G401.6 (cell line): ENCODE results near the gene SNTB2.
A peak's percentile ranks its signal among the peaks of the same experiment; 100 is the strongest.

Experiments
- FAIRE-seq: peaks from 2 replicates; lab custom pipeline; 2012; peaks lifted over from hg19 to GRCh38; lab: Jason Lieb, UNC

SNTB2 gene

DNA sequence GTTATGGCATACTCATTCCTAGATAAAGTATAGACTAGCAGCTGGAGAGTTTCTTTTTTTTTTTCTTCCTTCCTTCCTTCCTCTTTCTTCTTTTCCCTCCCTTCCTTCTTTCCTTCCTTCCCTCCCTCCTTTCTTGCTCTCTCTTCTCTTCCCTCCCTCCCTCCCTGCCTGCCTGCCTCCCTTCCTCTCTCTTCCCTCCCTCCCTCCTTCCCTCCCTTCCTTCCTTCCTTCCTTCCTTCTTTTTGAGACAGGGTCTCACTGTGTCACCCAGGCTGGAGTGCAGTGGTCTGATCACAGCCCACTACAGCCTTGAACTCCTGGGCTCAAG lies 7.0 kb upstream of the SNTB2 start:
- no peak for FAIRE-seq

DNA sequence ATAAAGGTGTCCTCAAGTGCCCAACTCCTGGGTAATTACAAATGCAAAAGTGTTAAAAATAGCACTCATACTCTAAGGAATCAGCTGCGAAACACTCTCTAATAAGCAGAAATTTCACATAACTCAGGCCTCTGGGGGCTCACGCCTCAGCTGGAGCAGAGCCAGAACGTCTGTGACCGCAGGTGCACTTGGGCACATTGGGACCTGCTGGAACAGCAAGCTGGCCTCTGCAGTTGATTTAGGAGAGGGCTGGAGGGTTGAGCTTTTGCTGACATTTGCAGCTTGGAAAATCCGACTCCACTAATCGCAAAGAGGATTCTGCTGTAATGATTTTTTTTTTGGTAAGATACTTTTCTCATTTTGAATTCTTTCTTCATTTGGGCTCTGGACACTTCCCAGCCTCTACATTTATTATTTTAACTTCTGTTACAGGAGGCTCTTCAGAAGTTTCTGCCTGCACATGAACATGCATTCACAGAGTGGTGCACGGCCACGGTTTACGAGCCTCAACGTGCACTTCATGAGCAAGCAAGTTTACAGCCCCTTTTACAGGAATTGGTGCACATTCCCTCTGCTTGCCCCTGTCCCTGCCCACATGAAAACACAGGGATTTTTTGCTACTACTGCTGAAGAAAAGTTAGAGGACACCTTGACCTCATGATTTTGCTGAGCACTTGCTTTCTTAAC lies 4.1 kb upstream of the SNTB2 start:
- FAIRE-seq = no peak

DNA sequence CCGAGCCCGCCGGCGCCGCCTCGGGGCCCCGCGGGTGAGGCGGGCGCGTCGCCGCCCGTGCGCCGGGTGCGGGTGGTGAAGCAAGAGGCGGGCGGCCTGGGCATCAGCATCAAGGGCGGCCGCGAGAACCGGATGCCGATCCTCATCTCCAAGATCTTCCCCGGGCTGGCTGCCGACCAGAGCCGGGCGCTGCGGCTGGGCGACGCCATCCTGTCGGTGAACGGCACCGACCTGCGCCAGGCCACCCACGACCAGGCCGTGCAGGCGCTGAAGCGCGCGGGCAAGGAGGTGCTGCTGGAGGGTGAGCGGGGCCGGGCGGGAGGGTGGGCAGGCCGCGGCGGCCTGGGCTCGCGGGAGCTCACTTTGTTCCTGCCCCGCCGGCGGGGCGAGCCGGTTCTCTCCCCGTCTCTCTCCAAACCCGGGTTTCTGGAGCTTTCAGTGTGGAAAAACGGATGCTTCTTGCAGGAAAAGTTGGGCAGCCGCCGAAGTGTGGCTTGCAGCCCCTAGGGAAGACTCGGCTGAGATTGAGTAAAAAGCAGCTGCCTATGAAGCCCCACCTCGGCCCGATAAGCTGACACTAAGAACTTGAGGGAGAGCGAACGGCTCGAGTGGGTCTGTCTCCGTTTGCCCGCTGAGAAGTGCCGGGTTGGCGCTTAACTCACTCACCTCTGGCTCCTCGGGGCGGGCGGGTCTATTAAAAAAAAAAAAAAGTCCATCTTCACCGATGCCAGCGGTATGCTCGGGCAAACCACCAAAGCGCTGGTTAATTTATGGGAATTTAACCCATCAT lies 677 bp downstream of the SNTB2 start:
- no peak for FAIRE-seq

DNA sequence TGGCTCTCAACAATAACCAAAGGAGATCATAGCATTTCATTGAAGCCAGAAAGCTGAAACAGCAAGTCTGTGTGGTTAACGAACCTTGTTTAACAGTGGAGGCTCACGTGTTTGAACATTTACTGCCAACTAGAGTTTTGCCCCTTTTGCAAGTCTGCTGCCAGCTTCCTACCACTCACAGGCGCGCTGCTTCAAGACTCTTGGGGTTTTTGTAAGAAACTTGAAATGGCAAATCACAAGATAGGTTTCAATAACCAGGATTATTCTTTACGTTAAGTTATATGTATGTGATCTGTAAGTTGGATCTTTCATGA lies 1.2 kb downstream of the SNTB2 start:
- FAIRE-seq = no peak

DNA sequence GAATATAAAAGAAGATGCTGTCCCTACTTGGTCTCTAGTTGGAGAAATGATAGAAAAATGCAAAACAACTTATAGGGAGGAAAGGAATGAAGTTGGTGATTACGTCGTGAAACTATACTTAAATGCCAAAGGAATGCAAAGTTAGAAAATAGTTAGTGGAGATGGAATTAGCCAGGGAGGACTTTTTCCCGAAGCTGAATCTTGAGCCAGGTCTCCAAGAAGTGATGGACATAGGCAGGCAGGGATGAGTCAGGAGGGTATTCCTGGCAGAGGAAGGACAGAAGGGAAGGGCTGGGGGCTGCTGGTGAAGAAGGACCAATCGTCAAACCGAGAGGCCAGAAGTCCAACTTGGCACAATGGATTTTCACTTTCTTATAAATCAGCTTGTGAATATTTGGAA lies 1.8 kb downstream of the SNTB2 start:
- FAIRE-seq = no peak

DNA sequence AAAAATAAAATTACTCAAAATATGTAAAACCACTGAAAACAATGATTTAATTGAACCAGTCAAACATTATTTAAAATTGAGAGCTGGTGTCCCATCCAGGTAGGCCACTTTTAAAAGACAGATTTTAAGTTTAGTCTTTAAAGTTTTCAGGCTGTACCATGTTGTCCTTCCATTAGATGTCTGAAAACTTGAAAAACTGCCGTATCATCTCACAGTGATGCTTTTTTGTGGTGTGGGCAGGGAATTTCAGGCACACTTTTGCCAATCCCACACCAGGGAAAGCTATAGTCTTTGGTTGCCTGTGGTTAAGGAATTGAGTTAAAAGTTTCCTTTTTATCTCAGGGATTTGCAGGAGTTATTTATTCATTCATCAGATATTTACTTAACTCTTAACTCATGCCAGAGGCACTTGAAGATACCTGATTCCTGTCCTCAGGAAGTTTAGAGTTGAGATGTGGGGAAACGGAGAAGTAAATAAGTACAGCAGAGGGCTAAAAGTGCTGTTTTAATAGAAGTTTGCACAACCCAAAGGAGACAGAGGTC lies 3.2 kb downstream of the SNTB2 start:
- no peak for FAIRE-seq

DNA sequence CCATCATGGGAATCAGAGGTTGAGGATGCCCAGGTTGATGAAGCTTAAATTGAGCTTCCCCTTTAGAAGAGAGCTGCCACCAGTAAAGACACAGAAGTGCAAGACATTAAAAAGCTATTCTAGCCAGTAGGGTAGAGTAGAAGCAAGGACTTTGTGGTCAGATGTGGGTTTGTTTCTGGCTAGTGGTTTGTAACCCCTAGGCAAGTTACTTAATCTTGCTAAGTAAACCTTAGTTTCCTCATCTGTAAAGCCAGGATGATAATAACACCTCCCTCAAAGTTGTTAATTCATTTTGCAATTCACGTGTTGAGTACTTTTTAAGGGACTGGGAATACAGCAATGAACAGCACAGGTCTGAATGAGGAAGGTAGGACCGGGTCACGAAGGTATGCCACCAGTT lies 3.6 kb downstream of the SNTB2 start:
- FAIRE-seq = no peak

DNA sequence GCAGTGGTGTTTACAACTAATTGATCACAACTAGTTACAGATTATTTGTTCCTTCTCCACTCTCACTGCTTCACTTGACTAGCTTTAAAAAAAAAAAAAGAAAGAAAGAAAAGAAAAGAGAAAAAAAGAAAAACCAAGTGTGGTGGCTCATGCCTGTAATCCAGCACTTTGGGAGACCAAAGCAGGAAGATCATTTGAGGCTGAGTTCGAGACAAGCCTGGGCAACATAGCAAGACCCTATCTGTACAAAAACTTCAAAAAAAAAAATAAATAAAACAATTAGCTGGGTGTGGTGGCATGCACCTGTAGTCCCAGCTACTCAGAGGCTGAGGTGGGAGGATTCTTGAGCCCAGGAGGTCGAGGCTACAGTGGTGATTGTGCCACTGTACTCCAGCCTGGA lies 4.2 kb downstream of the SNTB2 start:
- no peak for FAIRE-seq

DNA sequence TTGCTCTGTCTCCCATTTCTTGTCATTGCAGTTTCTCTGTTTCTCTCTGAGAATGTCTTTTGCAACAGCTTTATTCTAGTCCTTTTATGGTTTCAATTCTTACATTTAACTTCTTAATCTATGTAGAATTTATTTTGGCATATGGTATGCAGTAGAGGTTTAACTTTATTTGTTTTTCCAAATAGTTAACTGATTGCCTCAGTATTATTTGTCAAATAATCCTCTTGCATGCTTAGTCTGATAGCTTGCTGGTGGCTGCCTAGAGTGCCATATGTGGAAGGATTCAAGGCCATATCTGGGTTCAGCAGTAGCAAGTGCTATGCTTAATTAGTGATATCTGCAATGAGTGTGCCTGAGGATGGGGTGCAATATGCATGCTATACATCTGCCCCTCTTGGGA lies 6.9 kb downstream of the SNTB2 start:
- FAIRE-seq = no peak

DNA sequence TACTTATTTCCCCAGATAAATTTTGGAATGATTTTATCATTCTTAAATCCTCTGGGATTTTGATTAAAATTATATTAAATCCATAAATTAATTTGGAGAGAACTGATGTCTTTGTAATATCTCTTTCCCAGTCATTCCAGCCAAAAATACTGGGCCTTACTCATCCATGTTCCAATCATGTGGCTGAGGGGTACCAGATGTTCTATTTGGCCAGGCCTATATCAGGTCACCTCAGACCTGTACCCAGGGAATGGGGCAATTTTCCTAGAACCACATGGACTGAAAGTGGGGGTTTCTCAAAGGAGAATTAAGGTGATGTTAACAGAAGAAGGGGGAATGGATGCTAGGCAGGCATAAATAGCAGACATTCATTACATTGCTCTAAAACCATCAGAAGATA lies 7.5 kb downstream of the SNTB2 start:
- no peak for FAIRE-seq

DNA sequence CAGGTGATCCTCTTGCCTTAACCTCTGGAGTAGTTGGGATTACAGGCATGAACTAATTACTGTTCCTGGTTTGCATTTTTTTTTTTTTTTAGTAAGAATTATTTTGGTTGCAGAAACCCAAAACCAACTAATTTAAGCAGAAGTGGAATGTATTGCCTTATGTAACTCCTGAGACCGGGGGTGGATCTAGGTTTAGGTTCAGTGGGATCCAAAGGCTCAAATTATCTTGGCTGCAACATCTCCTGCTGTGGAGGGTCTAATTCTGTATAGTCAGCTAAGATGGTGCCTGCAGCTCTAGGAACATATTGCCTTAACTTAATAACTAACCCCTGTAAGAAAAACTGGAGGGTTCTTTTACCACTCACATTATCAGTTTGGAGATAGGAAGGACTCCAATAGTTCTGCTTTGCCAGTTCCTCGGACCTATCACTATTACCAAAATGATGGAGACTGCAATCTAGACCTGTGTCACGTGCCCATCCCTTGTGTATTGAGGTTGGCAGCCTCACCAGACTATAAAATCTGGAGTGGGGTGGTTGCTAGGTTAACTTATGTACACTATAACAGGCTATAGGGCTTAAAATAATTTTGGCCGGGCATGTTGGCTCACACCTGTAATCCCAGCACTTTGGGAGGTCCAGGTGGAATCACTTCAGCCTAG lies 8.5 kb downstream of the SNTB2 start:
- FAIRE-seq = no peak

DNA sequence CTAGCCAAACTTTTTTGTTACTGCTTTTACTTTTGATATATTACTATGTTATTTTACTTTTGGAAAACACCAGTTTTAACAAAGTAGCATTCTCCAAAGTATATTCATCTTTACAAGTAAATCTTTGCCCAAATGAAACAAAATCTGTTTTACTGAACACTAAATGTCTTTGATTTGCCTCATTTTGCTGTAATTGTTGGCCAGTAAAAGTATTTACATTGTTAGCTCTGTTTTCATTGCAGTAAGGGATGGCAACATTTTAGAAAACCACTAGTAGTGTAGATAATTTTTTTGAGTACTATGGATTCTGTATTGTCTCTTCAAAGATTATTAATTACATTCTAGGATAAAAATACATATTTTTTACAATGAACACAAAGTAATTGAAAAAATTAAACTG lies 10.6 kb downstream of the SNTB2 start:
- FAIRE-seq = no peak

DNA sequence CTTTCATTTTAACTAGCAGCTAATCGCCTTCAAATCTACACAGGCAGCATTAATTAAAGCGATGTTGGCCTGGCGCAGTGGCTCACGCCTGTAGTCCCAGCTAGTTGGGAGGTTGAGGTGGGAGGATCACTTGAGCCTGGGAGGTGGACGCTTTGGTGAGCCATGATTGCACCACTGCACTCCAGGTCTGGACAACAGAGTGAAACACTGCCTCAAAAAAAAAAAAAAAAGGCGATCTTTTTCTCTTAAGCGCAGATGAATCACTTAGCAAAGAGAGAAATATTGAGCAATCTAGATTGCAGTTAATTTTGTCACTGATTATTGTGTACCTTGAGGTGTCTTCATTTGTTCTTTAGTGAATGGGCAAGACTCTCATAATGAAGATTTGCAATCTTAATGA lies 12.4 kb downstream of the SNTB2 start:
- no peak for FAIRE-seq

DNA sequence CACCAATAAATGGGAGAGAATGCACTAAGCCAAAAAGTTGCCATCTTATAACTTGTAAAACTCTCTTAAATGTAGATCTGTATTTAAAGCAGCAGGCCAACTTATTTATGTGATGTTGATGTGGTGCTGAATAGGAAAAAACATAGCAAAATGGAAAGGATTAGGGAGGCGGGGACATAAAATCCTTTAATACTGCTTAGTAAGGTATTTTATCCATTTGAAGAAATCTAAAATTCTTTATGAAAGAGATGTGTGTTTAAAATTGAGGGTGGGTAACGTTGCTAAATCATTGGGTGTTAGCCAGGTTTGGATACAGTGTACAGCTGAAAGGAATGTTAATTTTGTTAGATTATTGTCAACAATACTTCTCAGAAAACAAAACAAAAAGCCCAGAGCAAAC lies 14.3 kb downstream of the SNTB2 start:
- no peak for FAIRE-seq

DNA sequence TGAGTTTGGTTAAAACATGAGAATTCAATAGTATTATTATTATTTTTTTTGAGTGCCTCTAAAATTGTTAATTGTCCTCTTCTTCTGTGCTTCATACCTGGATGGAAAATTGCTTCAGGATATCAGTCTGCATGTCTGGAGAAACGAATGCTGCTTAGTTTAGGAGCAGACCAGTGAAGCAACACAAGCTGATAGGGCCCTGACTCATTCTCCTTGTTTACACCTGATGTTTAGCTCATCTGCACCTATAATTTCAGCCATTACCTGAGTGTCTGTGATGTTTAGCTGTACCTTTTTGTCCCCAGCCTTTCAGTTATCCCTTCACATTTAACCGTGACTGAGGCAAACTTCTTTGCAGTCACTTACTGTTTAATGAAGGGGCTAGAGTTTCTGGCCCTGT lies 14.8 kb downstream of the SNTB2 start:
- FAIRE-seq = peak; percentile 27

DNA sequence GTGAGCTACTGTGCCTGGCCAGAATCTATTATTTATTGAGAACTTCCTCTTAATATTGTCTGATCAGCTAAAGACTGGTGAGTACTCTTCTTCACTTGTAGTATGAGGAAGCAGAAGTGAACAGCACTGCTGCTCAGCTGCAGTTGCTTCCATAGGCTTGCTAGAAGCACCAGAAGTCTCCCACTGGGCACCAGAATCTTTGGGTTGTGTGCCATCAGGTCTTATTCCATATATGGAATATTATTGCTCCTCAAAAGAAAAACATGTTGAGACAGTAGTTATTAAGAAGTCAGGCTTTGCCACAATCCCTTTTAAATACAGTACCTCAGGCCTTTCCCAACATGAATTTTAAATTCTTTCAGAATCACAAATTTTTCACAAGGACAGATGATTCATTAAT lies 17.2 kb downstream of the SNTB2 start:
- FAIRE-seq = no peak

DNA sequence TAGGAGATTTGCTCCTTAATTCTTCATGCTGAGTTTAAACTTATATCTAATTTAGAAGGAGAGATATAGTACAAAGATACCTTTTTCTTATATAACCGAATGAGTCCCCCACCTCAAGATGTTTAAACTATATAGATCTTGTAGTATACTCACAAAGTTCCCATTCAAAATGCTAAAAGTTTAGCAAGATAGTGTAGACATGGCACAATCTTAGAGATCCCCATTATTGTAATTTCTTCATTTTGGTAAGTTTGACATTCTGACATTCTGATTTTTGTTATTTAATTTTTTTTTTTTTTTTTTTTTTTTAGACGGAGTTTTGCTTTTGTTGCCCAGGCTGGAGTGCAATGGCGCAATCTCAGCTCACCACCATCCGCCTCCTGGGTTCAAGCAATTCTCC lies 22.8 kb downstream of the SNTB2 start:
- FAIRE-seq = no peak

DNA sequence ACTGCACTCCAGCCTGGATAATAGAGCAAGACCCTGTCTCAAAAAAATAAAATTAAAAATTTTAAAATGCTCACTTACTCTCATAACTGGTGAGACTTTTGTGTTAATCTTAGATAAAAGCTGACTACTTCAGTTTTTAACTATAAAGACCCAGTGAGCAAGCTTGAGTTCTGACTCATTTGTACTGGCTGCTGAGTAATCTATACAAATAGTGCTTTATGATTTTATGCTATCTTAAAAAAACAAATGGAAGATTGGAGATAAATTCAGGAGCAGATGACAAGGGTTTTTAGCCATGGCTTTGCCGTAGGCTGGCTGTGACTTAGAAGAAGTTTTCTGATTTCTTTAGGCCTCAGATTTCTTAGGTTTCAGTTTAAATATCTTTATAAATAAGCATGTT lies 30.5 kb downstream of the SNTB2 start:
- no peak for FAIRE-seq

DNA sequence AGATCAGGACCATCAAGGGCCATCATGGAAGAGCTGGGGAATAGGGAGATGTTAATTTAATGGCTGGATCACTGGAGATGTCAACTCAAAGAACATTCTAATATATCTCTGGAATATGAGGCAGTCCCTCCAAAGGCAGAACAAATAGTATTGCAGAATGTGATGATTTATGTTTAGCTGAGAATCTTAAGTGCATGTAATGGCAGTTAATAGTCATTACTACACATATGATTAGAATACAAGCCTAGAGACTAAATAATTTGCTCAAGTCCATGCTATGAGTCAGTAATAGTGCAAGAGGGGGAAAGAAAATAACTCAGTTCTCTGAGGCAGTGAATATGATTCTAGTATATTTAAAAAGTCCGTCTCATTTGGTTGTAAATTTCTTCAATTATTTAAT lies 32.3 kb downstream of the SNTB2 start:
- no peak for FAIRE-seq

DNA sequence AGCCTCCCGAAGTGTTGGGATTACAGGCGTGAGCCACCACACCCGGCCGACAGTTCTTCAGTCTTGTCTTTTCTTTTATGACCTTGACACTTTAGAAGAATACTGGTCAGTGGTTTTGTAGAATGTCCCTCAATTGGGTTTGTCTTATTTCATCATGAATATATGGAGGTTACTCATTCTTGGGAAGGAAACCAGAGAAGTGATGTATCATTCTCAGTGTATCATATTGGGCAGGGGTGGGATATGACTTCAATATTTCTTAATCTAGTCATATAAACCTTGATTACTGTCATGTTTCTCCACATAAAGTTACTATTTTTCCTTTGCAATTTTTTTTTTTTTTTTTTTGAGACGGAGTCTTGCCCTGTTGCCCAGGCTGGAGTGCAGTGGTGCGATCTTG lies 36.9 kb downstream of the SNTB2 start:
- no peak for FAIRE-seq

DNA sequence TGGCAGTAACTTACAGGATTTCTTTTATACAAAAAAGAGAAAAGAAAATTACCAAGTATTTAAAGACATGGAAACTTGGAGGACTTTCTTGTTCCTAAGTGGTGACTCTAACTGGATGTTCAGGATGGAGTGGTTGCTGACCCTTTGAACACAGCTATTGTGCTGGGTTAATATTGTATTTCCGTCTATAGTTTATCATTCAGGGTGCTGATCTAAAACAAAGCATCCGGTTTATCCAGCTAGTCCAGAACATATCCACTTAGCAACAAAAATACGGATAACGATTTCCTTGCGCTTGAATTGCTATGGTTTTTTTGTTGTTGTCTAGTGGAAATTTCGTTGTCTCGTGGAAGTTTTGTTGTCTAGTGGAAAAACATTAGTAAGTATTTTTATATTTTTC lies 38.2 kb downstream of the SNTB2 start:
- FAIRE-seq = no peak

DNA sequence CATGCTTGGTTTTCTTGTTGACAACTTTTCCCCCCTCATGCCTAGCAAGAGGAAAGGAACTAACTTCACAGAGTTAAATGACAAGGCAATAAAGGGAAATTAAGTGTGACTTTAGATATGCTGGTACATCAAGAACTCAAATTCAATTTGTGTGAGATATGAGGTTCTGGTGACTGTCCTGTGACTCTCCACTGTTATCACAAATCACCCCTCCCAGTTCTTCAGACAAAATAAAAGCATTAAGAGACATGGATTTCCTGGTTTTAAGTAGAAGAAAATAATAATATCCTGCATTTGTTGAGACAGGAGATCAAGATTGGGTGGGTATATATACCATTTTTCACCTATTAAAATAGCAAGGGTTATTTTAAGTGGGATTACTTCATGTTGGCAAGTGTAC lies 46.2 kb downstream of the SNTB2 start:
- FAIRE-seq = no peak

DNA sequence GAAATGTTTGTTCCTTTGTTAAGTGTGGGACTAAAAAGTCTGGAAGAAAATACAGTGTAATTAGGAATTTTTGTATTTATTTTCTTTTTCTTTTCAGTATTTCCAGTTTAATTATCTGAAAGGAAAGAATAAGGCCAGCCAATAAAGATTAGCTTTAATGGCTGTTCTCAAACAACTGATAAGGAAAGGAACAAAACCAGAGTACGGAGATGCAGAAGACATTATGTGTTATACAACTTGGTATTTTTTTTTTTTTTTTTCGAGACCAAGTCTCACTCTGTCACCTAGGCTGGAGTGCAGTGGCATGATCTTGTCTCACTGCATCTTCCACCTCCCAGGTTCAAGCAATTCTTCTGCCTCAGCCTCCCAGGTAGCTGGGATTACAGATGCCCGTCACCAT lies 47.5 kb downstream of the SNTB2 start:
- no peak for FAIRE-seq

DNA sequence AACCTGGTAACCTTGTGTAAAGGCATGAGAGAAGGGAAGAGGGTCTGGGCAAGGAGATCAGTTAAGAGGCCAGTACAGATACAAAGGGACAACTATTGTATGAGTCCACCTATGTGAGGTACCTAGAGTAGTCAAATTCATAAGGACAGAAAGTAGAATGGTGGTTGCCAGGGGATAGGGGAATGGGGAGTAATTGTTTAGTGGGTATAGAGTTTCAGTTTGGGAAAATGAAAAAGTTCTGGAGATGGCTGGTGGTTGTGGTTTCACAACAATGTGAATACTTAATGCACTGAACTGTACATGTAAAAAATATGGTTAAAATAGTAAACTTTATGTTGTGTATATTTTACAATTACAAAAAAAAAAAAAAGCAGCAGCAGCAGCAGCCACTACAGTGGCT lies 49.4 kb downstream of the SNTB2 start:
- no peak for FAIRE-seq
